GM19043 (cell line): Measurements from ENCODE around the gene JCAD.

Experiments used
- ATAC-seq: cut with Tn5 transposase; IDR thresholded peaks from one replicate; pipeline ENCODE4 v1.9.1; 2021; ENCODE audit warnings: low read depth; ENCODE audit not compliant: unreplicated experiment

JCAD gene

DNA sequence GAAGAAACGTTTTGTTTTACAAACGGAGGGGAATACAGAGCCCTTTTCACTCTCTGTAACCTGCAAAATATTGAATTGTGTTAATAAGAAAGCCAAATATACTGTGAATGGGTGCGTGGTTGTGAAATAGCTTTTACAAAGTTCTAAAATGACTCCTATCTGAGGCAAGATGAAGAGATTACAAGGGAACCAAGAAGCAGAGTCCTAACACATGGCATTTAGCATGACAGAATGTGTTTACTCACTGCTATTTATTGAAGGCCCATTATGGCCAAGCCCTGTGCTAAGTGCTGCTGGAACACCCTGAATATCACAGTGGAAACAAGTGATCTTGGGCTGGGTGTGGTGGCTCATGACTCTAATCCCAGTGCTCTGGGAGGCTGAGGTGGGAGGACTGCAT, 12.9 kb downstream of the JCAD start:
- ATAC-seq, result no peak

DNA sequence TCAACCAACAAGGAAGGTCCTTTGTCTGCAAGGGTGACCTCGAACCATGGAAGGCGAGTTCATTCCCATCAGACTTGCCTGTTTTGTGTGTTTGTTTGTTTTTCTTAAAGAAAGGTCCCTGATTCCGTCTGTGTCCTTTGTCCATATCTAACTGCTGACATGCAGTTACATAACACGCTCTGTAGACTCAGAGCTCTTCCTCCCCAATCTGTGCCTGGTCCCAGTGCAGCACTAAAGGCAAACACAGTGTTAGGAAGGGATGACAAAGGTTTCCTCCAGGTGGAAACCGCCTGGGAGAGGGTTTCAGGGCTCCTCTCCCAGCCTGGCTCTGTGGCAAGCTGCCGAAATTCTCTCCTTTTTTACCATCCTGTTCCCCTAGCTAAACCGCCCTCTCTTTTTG, 13.4 kb downstream of the JCAD start:
- ATAC-seq, result no peak

DNA sequence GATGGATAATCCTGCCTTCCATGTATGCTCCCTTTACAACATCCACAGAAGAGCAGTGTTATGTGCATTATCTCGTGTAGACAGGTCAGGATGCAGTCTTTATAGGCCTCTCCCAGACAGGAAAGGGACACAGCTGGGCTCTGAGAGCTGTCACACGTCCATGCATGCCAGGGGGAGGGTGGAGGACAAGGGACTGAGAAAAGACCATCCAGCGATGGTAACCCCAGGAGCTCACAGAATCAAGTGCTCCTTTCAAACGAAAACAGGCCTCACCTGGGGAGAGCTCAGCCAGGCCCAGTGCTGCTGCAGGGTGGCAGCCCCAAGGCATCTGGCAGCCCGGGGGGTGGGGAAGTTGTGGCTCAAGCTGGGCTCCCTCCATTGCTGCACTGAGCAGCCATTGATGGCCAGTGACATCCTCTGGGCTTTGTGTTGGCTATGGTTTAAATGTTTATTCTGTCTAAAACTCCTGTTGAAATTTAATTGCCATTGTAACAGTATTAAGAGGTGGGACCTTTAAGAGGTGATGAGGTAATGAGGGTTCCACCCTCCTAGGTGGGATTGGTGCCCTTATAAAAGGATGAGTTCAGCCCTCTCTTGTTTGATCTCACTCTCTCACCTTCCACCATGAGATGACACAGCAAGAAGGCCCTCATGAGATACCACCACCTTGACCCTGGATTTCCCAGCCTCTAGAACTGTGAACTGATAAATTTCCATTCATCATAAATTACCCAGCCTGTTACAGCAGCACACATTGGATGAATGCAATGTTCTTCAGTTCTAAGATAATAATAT, 15.7 kb downstream of the JCAD start:
- ATAC-seq, result no peak

DNA sequence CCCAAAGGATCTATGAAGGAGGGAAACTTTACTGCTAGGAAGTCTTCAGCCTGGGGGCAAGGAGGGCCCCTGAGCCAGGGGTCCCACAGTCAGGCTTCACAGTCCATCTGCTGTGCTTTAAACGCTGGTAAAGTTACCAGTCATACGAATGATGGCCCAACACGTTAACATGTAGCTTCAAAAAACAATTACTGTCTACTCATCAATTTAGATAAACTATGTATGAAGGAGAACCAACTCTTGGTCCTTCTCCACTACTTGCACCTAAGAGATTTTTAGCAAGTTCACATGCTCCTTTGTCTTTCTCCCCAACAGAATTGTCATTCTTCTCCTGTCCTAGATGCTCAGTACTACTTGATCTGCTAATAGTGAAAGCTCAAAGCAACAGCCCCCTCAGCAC, 16.6 kb downstream of the JCAD start:
- ATAC-seq, result no peak

DNA sequence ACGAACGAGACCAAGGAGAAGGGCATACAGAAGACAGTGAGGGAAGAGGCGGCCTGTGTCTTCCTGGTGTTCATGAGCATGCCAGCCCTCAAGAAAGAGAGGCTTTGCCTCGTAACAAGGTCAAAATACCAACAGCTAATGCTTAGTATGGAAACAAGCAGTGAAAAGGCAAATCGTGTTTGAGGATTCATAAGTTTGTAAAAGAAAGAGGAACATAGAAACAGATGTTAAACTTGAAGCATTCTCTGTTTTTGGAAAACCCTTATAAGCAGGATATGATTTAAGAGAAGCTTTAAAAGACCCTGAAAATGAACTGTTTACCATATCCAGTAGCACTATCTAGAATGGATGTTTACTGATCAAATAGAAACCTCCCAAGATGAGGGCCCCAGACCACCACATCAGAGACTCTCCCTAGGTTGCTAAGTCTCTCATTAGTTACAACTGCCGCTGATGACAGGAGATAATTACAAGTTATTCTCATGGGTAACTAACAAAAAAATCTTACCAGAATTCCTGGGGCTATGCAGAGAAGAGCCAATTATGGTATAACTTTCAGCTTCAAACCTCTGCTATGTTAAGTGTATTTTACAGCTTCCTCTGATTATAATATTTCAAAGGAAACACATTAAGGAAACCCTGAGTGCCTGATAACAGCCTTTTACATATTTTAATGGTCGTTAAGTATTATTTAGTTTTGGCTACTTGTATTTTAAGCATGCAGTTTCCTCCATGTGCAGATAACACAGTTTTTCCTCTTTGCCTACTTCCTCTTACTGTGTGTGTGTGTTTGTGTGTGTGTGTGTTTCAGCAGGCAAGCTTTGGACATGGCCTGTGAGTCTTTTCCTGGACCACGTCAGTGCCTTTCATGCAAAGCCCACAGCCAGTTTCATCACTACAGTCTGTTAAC, 17.9 kb downstream of the JCAD start:
- ATAC-seq, result no peak

DNA sequence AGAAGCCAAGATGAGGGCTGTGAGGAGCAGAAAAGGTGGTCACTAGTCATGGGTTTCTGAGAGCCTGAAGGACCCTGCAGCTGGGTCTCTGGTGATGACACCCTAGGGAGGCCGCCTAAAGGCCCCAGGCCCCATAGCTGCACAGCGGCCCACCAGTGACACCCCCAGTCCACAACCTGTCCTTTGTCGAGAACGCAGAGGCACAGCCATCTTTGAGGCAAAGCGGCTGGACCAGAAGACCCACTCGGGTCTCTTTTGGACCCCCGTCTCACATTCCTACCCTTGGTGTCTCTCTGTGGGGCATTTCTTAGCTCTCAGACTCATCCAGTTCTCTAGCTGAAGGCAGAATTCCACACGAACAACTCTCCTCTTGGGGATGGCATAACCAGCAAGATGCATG, 18.8 kb downstream of the JCAD start:
- ATAC-seq, result no peak

DNA sequence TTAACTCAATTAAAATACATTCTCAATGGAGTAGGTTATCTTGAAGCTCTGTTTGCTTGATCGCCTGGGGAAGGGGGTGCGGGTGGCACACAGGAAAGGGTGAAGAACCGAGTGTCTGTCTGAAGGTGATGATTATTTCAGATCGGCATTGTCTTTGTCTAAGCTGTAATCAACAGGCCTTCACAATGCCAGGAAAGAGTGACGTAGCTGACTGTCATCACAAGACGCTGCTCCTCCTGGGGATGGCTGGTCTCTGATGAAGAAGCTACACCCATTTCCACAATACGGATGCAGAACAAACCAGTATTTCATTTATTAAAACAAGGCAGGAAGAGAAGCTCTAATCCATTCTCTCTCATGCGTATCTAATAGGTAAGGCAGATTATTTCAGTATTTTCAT, 19.4 kb downstream of the JCAD start:
- ATAC-seq, result no peak

DNA sequence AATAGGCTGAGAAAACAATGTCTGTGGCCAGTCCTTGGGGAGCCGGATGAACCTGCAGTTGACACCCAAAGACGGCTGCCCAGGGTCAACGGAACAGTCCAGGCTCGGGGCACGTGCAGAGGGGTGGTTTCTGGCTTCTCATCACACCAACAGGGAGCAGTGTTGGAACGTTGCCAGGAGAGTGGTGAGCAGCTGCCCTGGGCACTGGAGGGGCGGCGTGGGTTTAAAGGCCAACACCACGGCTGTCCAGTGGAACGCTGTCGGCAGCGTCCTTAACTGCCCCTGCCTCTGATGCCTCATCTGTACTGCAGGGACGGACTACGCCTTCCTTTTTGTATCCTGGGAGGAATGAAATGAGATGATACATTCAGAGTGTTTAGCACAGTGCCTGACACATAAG, 19.8 kb downstream of the JCAD start:
- no peak for ATAC-seq

DNA sequence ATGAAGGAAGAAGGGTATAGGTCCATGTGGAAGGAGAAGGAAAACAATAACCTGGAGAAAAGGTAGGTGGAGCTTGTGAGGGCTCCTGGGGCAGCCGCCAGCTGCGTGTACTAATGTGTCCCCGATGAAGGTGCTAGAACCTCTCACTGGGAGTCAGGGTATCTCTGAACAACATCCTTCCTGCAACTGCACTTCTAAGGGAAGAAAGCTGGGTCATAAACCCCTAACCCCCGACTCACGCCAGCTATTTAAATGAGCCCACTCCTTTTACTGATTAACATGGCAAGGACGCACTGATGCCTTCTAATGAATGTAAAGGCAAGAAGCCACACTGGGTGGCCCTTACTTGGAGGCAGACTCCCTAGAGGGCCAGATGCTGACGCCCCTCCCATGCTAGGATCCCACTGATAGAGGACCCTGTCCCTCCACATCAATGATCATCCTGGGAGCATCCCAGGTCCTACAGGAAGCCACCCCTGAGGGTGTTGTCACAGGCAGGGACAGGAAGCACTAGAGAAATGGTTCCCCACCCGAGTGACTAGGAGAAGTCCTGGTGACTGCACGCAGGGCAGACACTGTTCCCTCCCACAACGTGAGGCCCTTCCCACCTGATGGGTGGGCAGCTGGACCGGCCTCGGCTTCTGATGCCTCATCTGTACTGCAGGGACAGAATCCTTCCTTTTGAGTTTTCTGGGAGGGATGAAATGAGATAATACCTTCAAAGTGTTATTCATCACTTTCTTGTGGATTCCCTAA, 20.4 kb downstream of the JCAD start:
- ATAC-seq, result no peak

DNA sequence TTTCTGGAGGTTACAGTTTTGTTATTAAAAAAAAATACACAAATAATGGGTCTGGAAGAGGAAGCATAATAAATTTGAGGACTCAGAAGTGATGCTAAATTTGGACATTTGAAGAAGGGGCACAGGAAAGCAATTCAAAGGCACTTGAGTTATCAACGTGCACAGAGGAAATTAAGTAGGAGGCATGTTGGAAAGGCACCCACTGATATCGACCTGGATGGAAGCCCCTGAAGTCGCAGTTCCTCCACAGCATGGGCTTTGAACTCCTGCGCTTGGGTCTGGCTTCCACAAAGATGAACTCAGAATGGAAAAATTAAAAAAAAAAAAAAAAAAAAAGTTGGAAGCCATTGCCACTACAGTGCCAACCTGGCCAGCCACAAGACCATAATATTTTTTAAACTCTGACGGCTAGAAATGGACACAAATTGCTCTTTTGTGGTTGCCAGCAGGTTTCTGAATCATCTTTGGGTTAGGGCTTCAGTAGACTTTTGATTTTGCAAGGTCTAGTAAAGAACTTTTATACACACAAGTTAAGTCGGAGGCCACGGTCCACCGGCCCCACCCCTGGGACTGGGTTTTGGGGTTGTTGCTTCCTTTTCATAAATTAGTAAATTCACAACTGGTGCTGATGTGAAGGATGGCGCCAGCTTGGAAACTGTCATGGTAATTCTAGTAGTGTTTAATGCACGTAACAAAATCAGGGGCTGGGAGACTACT, 21.6 kb downstream of the JCAD start:
- ATAC-seq, result no peak

DNA sequence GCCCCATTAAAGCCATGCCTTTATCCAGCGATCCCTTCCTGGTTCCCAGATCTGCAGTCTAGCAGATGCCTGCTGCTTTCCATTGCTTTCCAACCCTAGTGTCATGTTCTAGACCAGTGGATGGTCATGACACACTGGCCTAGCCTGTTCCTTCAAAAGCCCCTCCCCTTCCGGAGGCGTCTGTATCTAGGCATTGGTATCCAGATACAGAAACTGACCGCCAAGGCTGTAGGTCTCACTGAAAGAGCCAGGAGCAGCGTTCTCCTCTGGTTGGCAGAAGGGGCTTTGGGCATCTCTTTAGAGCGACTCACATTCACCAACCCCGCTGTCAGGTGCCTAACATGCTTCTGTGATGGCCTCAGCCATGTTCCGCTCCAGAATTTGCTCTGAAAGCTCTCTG, 22.6 kb downstream of the JCAD start:
- no peak for ATAC-seq

DNA sequence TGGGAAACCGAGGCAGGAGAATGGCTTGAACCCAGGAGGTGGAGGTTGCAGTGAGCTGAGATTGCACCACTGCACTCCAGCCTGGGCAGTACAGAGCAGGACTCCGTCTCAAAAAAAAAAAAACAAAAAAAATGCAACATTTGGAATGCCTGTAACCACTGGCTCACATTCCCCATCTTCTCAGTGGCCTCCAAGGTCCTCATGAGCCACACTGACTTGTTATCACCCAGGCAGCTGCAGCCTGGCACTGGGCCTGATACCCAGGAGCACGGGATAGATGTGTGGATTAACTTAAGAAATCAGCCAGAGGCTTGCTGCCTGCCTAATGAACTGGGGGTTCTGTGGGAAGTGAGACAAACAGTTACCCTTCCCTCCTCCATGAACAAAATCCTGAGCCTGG, 23.0 kb downstream of the JCAD start:
- ATAC-seq, result no peak

DNA sequence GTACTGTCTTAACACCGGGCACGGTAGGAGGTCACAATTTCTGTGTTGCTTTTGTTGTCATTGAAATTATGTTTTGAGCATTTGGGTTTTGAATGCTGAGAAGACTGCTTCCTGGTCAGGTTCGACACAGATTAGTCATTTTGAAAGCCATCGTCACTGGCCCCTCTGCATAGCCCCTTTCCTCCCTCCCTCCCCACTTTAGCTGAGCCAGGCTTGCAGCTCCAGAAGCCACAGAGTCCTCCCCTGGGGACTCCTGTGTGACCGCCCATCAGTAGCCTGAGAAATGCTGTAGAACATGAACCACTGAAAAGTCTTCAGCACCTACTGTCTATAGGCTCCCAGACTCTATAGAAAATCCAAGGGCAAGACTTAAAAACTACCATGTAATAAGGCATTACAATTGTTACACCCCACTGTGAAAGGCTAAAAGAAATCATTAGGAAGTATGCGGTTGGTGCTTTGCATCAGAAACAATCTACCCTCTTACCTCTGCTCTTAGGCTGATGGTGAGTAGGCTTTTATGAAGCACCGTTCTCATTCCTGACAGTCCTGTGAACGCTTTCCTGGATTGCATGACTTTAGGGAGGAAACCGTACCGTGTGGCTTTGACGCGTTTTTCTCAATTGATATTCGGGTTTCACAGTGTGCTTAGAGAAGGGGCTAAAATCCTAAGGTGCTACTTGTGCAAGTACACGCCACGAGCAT, 24.8 kb downstream of the JCAD start:
- ATAC-seq, result no peak

DNA sequence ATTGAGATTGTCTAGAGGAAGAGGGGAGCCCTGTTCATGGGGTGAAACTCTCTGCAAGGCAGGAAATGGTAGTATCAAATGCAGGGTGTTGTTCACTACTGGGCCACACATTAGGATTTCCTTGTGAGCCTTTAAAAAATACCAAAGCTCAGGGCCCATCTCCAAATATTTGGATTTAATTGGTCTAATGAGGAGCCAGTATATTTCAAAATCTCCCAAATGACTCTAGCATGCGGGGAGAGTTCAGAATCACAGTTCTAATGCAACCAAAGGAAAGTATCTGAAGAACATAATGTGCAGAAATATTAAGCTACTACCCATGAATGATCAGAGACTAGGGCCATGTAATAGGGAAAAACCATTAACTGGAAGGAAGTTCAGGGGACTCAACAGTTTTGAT, 27.3 kb downstream of the JCAD start:
- no peak for ATAC-seq

DNA sequence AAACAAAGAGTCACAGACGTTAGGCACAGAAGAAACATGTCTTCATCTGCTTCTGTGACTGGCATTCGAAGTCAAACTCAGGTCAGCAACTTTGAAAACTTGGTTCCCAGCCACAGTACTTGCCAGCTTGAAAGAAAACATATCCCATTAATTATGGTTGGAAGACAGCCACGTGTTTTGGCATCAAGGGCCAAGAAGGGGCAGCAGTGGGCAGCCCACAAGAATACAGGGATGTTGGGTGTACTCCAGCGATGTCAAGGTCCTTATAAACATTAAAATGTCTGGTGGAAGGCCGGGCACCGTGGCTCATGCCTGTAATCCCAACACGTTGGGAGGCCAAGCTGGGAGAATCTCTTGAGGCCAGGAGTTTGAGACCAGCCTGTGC, 29.5 kb downstream of the JCAD start:
- no peak for ATAC-seq

DNA sequence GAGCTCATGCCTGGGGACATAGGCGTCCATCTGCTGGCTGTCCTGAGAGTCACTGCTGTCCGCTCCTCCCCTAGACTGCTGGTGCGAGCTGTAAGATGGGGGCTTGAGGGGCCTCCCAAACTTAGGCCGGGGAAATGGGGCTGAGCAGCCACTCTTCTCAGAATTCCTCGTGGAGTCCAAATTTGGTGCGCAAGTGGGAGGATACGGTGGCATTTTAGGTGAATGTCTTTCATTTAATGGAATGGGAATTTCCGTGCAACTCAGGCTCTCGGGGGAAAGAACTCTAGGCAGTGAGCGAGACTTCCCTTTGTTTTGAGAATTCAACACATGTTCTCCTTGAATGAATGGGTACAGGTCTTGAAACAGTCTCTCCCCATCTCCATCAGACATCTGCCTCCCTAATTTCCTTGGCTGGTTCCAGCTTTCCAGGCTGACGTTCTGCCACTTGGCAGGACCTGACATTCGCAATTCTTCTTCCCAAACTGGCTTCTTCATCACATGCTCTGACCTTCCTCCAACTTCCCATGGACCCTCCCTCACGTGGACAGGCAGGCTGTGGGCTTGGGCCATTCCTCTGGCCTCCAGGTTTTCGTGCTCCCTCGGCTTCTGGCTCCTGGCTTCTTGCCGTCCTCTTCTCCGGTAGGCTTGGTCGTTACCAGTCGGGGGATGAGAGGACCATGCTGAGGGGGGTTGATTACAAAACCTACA, 30.1 kb downstream of the JCAD start:
- no peak for ATAC-seq

DNA sequence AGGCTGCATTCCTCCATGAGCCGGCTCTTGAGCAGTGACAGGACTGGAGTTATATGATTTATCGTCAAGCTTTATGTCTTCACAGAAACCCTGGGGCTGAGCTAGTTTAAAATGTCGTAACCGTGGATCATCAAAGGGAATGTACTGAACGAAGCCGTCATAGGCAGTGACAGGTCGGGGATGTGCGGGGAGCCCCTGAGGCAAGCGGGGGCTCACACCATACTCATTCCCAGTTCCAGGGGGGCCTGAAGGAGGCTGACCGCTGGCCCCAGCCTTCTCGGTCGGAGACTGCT, 30.7 kb downstream of the JCAD start:
- no peak for ATAC-seq

DNA sequence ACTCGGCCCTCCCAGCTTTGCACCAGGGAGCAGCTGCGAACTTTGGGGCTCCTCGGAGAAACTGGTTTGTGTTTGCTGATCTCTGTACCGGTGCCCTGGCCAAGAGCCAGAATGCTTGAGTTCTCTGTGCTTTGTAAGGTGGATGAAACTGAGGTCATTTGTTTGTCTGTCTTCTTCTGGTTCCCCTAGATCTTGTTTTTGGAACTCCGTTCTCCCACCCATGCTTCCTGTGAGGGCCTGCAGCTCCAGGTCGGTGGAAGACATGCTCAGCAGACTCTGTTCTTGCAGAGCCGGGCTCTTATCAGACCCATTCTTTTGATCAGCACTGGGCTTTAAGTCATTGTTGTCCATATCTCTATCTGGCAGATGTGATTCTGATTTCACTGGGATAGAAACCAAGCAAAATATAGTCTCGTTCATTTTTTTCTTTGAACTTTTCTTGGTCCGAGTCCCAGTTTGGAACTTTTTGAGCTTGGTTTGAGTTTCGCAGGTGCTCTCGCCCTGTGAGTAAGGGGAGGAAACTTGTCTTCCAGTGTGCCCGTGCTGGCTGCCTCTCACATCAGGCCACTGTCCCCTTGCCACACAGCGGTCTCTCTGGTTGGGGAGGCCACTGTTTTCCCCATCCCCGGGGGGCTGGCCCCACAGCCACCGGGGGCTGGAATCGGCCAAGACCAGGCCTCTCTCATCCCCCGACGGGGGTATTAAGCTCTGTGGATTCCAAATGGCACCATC, 31.2 kb downstream of the JCAD start:
- no peak for ATAC-seq
